ENCODE measurements around the gene SLC7A6. TPM values are rescaled to one million over a fixed set of nuclear protein-coding genes. Genes with fewer than 3 reads are reported as not detected.

SLC7A6 gene
- polyA plus RNA-seq, 3 donors = 13.1 to 17.8 (median 13.9) TPM

DNA sequence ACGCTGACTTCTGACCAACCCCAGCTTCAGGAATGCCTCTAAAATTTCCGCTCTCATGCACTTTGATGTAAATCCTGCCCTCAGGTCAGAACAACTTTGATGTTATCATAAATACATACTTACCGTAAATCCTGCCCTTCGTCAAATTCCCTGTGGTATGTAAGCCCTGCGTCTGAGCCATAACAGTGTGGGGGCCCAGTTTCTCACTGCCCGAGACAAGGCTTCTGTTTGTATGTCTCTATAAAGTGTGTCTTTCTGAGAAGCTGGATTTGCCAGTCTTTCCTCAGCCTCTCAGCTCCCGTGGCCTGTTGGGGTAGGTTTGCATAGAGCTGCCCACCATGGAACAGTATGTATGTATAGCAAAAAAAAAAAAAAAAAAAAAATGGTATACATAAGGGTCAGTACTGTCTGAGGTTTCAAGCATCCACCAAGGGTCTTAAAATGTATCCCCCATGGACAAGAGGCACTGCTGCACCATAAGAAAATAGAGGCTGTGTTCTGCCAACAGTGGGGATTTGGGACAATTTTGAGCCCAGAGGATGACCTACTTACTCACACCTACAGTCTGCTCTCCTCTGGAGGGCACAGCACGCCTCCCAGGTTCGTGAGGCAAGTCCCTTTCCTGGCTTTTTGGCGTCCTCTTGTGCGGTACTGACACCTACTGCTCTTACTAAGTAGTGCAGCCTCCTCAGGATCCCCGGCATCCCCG, 64.0 kb downstream of the SLC7A6 start:
- peak in 10 of 11 donors; percentile 49 to 79 (median 70) for DNase-seq (ENCODE audit: extremely low read depth in 1 of 11, low read depth in 9 of 11, low spot score in 4 of 11)

DNA sequence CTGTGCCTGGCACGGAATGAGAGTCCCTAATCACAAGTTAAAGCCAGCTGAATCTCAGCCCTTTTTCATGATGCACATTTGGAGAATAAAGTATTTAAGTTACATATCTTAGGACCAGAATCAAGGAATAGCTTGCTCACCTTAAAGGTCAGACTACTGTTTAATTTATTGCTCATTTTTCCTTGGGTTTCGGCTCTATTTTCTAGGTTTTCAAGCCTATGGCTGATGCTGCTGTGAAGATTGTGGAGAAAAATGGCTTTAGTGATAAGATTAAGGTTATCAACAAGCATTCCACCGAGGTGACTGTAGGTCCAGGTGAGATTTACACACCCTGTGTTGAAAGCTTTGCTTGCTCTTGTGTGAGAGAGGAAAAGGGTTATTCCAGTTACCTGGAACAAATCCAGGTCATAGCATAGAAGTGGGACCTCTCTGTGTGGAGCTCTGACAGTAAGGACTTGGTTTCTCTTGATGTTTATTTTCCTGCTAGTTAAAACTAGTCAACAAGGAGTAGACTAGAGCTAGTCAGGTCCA, 64.6 kb downstream of the SLC7A6 start:
- DNase-seq (ENCODE audit: extremely low read depth in 1 of 11, low read depth in 9 of 11, low spot score in 4 of 11) = no peak

DNA sequence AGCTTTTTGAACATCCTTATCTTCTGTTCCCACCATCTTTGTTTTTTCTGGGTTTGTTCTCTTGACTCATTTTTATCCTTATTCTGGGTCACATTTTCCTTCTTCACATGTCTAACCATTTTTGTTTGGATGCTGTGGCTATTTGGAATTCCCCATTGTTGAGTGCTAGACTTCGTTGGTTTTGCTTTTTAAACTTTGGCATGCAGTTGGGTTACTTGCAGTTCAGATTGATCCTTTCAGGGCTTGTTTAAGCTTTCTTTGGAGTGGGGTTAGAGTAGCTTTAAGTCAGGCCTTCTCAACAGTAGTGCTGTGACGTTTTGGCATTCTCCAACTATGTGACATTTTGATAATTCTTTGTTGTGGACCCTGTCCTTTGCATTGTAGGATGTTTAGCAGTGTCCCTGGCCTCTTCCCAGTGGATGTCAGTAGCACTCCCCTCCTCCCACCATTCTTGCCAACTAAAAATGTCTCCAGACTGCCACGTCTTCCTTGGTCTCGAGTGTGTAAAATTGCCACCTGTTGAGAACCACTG, 67.6 kb downstream of the SLC7A6 start:
- no peak for DNase-seq (ENCODE audit: extremely low read depth in 1 of 11, low read depth in 9 of 11, low spot score in 4 of 11)

GRCh38 chr16:68332411-68333121, 68.2 kb downstream of the SLC7A6 start:
- DNase-seq (ENCODE audit: extremely low read depth in 1 of 11, low read depth in 9 of 11, low spot score in 4 of 11) = peak in 1 of 11 donors; percentile 70

- no peak for DNase-seq (ENCODE audit: extremely low read depth in 1 of 11, low read depth in 9 of 11, low spot score in 4 of 11)
Measured at GRCh38 chr16:68335175-68335574, 70.8 kb downstream of the SLC7A6 start.

DNA sequence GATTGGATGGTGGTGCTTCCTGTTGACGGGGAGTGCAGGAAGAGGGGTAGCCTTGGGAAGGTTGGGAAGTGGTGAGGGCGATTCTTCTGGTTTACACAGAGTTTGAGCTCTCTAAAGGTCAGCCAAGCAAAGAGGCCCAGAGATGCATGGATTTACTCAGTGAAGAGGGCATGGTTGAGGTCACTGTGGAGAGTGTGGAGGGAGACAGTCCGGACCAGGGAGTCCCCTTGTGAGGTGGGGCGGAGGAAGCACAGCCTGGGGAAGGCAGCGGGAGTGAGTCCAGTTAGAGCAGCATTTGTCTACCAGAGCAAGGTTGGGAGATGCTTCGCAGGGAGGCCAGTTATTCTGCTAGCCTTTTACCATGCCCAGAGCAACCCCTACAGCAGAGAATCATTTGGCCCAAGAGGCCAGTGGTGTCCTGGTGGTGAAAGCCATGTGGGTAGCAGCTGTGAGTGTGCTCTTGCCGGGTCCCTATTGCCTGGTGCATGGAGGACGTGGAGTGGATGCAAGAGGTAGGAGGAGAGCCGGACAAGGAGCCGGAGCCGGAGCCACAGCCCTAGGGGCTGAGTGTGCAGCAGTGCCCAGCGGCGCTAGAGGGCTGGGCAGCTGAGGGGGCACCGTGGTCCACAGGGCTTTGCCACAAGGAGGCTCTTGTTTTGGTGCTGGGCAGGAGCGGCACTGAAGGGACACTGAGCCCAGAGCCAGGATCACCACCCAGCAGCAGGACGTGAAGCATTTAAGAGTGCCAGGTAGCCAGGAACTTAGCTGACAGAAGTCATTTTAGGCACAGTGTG, 74.2 kb downstream of the SLC7A6 start:
- no peak for DNase-seq (ENCODE audit: extremely low read depth in 1 of 11, low read depth in 9 of 11, low spot score in 4 of 11)

DNA sequence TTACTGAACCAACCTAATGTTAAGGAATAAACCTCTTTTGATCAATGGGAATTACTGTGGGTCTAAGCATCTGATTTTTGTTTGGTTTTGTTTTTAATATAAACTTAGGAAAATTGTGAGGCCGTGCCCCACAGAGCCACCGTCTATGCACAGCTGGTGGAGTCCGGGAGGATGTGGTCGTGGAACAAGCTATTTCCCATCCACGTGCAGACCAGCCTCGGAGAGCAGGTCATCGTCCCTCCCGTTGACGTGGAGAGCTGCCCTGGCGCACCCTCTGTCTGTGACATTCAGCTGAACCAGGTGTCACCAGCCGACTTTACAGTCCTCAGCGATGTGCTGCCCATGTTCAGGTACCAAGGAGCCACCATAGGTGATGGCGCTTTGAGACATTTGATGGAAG, 74.9 kb downstream of the SLC7A6 start:
- no peak for DNase-seq (ENCODE audit: extremely low read depth in 1 of 11, low read depth in 9 of 11, low spot score in 4 of 11)

- DNase-seq (ENCODE audit: extremely low read depth in 1 of 11, low read depth in 9 of 11, low spot score in 4 of 11) = no peak
Measured at GRCh38 chr16:68342620-68343019, 78.3 kb downstream of the SLC7A6 start.

- no peak for DNase-seq (ENCODE audit: extremely low read depth in 1 of 11, low read depth in 9 of 11, low spot score in 4 of 11)
Measured at GRCh38 chr16:68343137-68343536, 78.8 kb downstream of the SLC7A6 start.

DNA sequence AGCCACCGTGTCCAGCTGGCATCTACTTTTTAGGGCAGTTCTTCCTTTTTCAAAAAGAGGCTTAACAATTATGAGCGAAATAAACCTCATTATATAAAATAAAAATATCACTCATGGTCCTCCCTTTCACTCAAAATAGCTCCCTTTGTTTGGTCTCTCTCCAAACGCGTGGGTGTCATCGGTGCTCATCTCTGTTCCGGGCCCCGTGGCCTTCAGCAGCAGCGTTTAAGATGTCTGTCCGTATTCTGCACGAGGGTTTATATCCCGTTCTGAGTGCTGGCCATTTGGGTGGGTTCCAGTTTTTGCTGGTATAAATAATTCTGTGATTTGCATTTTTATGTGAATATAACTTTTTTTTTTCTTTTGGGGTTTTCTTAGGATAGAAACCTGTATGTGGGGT, 79.9 kb downstream of the SLC7A6 start:
- DNase-seq (ENCODE audit: extremely low read depth in 1 of 11, low read depth in 9 of 11, low spot score in 4 of 11) = no peak

DNA sequence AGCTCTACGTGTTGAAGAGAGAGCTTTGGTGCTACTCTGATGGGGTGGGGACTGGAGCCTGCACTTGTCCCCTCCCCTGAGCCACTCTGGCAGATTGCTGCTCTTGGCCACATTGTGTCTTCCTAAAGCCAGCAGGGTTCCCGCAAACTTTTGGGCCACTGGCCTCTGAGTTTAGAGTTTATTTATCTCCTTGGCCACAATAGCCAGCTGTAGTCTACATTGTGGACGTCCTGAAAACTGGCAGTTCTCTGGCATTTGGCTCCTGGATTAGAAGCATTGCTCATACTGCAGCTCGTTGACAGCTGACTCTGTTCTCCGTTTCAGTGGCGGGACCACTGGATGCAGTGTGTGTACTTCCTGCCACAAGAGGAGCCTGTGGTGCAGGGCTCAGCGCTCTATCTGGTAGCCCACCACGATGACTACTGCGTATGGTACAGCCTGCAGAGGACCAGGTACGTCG, 81.1 kb downstream of the SLC7A6 start:
- DNase-seq (ENCODE audit: extremely low read depth in 1 of 11, low read depth in 9 of 11, low spot score in 4 of 11) = no peak

- no peak for DNase-seq (ENCODE audit: extremely low read depth in 1 of 11, low read depth in 9 of 11, low spot score in 4 of 11)
Measured at GRCh38 chr16:68345958-68346635, 81.8 kb downstream of the SLC7A6 start.

- no peak for DNase-seq (ENCODE audit: extremely low read depth in 1 of 11, low read depth in 9 of 11, low spot score in 4 of 11)
Measured at GRCh38 chr16:68346892-68347480, 82.7 kb downstream of the SLC7A6 start.

DNA sequence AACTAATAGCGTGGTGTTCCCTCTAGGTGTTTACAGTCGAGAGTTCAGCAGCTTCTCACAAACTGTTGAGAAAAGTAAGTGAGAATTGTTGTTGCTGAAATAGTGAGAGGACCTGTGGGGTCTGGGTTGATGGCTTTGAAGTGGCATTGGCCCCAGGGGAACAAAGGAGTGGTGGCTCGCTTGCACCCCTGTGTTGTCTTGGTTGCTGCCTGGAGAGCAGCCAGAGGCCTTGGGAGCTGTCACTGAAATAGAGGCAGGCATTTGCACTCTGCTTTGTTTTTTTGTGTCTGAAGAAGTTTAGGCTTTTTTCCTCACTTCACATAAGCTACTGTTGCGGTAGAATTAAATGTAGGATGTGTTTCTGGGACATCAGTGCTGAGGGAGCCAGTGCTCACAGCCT, 83.3 kb downstream of the SLC7A6 start:
- DNase-seq (ENCODE audit: extremely low read depth in 1 of 11, low read depth in 9 of 11, low spot score in 4 of 11) = no peak

DNA sequence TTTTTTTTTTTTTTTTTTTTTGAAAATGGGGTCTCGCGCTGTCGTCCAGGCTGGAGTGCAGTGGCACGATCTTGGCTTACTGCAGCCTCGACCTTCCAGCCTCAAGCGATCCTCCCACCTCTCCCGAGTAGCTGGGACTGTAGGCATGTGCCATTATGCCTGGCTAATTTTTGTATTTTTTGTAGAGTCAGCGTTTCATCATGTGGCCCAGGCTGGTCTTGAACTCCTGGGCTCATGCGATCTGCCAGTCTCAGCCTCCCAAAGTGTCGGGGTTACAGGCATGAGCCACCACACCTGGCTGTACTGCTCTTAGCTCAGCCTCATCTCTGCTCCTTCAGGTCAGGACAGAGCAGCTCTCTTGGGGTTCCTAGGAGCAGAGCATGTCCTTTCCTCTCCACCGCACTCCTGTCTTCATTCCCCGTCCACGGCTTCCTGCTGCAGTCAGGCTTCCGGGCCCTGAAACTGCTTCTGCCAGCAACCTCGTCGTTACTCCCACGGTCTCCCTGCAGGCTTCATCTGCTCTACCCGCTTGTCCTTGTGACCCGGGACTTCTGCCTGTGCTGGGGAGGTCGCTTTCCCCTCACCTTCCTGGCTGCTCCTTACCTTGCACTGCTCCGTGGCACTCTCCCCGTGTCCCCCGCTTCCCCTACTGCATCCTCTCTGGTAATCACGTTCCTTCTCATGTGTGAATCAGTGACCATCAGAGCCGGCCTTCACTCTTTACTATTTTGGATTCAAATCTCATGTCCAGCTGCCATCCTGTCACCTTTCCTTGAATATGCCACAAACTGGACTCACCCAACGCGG, 84.5 kb downstream of the SLC7A6 start:
- no peak for DNase-seq (ENCODE audit: extremely low read depth in 1 of 11, low read depth in 9 of 11, low spot score in 4 of 11)

GRCh38 chr16:68349838-68350410, 85.6 kb downstream of the SLC7A6 start:
- DNase-seq (ENCODE audit: extremely low read depth in 1 of 11, low read depth in 9 of 11, low spot score in 4 of 11) = no peak

GRCh38 chr16:68350813-68351350, 86.6 kb downstream of the SLC7A6 start:
- DNase-seq (ENCODE audit: extremely low read depth in 1 of 11, low read depth in 9 of 11, low spot score in 4 of 11) = no peak
